Stimulated activated CD8-positive, alpha-beta memory T cell treated with anti-CD3 and anti-CD28 coated beads, Interleukin-12 subunit alpha, Interleukin-12 subunit beta, amount 100 ng/mL, for 1 hour (primary cell): ENCODE measurements around the gene TEDC2.
"Not testable (repeated sequence)": the region's sequence is repeated elsewhere in the genome, so short reads cannot be mapped to it uniquely, and the experiment has no call there.

Source experiments
- DNase-seq: peaks from one replicate; pipeline ENCODE4 v3.0.0-alpha.2; 2020; ENCODE audit warnings: low read depth

TEDC2 gene

DNA sequence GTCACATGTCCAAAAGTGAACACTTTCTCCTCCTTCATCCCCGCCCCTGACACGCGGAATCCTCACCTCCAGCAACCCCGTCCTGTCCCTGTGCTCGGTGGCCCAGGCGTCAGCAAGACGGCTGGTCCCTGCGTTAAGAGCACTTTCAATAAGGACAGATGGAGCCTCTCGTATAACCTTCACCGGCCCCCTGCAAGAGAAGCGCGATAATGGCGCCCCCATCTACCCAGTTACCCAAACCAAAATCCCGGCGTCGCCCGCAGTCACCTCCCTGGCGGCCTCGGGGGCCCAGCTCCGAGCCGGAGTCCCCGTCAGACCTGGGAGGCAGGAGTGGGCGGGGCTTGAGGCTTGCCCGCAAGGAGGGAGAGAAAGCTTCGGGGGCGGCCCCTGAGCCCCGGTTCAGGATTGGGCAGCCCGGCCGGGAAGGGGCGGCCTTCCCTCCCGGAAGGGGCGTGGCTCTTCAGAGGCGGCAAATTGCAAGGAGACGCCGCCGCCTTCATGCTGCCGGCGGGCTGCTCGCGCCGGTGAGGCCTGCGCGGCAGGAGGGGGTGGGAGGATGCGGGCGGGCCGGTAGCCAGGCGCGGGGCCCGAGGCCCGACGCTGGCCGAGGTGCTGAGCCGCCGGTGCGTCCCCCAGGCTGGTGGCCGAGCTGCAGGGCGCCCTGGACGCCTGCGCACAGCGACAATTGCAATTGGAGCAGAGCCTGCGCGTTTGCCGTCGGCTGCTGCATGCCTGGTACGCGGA, at the start of gene TEDC2:
TEDC2 (plus strand) TSS at position 463 of the 744 bp plus-strand sequence; CDS start at position 499, 36 bp downstream.
- DNase-seq = peak; percentile 94

DNA sequence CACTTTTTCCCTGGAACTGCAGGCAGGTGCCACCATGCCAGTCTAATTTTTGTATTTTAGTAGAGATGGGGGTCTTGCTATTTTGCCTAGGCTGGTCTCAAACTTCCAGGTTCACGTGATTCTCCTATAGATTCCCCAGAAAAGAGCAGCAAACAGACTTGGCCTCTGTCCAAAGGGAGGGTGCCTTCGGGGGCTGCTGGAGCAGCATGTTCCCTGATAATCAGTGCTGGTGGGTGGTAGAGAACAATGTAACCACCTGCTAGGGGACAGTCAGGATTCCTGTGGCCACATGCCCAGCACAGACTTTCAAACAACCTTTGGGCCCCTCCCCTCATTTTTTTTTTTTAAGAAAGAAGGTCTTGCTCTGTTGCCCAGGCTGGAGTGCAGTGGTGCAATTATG, 44.8 kb upstream of the TEDC2 start:
- no peak for DNase-seq

GRCh38 chr16:2420035-2420434, 39.9 kb upstream of the TEDC2 start:
- DNase-seq = no peak

DNA sequence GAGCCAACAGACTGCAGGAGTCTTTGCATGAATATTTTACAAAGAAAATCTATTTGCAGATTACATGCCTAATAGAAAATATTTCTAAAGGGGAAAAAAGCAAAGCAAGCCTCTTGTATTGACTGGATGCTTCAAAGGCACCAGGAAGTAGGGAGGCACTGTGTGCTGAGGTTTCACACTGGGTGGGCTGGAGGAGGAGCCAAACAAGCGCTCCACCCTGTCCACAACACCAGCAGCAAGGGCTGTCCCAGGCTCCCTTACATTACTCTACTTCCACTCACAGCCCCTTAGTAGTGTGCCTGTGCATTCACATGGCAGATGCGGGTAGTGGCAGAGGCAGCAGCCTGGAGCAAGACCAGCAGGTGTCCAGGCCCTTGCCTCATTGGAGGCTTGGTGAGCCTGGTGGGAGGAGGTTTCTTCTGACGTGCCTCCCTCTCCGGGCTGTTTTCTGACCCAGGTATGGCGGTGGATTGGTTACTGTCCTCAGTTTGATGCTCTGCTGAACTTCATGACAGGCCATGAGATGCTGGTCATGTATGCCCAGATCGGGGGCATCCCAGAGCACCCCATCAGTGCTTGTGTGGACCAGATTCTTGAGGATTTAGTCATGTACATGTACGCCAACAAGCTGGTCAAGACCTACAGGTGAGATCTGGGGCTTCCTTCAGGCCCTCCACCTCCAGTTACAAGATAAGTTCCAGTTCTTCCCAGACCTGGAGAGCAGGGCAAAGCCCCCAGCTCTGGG, 37.6 kb upstream of the TEDC2 start:
- no peak for DNase-seq

DNA sequence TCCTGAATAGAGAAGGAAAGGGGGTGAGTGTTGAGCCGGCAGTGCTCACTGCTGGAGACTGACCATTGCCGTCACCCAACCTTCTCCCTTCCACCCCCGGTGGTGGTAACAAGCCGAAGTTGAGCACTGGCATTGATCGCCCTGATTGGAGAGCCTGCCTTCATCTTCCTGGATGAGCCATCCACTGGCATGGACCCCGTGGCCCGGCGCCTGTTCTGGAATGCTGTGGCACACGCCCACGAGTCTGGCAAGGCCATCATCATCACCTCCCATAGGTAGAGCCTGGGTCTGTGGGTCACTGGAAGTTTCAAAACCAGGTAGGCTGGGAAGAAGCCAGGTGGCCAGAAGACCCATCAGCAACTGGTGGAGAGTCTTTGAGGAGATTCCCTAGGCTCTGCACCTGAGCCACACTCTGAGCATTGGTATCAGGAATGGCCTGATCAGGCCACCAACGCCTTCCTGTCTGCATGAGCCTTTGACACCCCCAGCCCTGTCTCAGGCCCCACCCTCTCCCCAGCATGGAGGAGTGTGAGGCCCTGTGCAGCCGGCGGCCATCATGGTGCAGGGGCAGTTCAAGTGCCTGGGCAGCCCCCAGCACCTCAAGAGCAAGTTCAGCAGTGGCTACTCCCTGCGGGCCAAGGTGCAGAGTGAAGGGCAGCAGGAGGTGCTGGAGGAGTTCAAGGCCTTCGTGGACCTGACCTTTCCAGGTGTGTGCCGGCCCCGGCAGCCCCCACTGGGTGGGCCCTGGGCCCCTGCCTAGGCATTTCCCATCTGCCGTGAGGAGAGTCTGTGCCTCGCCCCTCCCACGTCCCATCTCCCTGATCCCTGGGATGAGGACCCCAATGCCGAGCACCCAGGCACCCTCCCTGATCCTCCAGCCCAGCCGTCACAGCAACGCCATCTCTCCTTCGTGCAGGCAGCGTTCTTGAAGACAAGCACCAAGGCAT, 35.6 kb upstream of the TEDC2 start:
- DNase-seq = no peak

- DNase-seq = no peak
These were observed 34.8 kb upstream of the TEDC2 start for GRCh38 chr16:2425008-2425518.

DNA sequence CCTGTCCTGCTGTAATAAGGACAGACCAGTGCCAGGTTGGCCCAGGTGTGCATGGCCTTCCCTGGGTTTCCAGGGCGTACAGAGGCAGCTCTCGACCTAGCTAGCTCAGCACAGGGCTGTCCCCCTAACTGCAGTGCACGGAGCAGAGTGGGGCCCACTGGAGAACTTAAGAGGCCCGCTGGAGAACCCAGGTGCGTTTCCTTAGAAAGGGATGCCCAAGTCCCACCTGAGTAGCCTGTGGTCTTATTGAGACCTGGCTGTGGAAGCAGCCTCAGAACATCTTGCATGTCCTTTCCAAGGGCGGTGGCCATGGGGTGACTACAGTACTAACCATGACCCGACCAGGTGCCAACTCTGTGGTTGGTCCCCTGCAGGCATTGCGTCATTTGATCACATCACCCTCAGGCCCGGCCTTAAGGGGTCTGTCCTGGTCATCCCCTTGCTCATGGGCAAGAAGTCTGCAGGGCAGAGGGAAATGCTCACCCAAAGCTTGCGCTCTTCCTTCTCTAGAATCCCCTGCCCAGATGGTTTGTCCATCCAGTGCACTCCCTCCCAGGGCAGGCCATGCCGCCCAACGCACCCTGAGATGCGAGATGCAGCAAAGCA, 34.0 kb upstream of the TEDC2 start:
- no peak for DNase-seq

DNA sequence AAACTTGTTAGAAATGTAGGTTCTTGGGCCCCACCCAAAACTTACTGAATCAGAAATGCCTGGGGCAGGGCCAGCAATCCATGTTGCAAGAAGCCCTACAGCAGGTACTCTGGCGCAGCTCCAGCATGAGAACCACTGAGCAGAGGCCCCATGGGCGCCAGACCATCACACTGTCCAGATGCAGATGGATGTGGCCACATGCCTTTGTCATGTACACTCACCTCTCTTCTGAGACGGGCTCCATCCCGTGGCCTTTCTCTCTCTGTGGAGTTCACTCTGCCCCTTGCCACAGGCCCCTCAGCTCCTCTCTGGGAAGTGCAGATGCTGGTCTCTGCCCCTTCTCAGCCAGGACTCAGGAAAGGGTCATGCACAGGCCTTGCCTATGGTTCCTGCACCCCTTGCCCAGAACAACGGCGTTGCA, 33.0 kb upstream of the TEDC2 start:
- DNase-seq = no peak

DNA sequence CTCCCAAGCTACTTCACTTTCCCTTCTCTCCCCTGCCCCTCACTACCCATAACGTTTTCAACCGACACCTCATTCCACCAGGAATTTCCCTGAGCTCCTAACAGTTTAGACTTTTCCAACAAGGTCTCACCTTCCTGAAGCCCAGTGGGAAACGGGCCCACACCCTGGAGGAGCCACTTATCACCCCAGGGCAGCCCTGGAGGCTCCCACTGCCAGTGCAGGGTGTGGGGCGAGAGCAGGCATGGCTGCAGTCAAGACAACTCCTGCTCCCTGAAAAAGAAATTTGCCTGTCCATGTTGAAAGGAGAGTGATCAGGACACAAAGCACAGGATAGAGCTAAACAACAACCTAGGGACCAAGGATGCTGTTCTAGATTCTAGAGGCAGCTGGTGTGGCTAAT, 32.4 kb upstream of the TEDC2 start:
- no peak for DNase-seq

GRCh38 chr16:2428051-2428783, 31.7 kb upstream of the TEDC2 start:
- no peak for DNase-seq

GRCh38 chr16:2428784-2429033, 31.2 kb upstream of the TEDC2 start:
- DNase-seq = no peak

DNA sequence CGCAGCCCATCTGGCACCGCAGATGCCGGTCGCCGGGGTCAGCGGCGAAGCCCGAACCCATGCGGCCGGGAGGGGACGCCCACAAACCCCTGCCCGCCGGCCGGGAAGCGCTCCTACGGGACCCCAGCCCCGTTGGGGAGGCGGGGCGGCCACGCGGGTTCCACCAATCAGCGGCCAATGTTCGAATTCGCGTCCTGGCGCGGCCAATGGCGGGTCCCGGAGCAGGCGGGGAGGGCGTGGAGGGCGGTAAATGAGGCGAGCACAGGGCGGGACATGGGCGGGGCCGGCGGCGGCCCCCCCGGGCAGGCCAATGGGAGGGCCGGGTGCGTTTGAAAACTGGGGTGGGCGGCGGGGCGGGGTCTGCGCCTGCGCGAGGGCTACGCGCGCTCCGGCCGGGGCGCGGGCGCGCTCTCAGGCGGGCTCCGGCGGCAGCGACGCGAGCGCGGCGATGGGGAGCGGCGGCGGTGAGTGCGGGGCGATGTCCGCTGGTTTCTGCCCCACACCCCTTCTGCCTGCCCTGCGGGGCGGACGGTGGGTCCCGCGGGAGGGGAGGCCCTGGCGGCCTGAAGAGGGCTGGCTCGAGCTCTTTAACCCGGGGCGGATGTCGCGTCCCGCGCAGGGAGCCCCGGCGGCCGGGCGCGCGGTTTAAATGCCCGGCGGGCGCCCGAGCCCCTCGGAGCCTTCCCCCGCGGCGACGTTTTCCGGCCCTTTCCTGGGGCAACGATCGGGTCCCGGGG, 30.7 kb upstream of the TEDC2 start, which contains the start of gene CCNF:
CCNF (plus strand) TSS at position 414 of the 737 bp plus-strand sequence; CDS start at position 449, 35 bp downstream.
- DNase-seq = peak; percentile 95

DNA sequence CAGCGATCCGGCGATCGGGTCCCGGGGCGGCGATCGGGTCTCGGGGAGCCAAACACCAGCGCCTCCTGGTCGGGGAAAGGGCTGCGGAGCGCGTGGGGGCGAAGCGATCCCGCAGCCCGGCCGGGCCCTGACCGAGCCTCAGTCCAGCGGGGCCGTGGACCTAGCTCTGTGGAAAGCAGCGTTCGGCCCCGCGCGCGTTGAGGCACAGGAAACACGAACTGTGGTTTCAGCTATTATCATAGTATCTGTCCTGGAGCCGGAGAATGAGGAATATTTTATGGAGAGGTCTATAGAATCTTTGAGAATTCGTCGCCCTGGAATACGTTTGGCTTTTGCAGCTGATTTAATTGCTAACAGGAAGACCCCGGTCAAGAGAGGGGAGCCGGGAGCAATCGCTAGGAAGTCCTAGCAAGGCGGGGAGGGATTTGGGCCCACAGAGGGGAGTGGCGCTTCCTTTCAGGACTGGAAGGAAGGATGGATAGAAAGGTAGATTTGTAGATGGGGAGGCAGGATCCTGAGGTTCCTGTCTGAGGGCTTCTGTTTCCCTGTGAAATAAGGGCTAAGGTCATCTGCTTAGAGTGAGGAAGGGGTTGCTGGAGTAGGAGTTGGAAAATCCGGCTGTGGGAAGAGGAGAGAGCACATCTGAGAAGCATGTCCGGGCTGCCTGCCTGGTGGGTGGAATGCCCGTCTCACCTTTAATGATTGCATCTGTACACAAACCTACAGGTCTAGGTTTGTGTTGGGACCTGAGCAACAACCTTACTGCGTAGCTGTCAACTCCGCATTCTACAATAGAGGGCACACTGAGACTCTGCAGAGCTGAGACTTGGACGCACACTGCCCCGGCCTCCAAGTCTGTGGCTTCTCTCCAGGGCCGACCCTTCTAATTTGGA, 29.9 kb upstream of the TEDC2 start:
- DNase-seq = no peak

GRCh38 chr16:2432286-2432685, 27.6 kb upstream of the TEDC2 start:
- no peak for DNase-seq

GRCh38 chr16:2432801-2433505, 27.0 kb upstream of the TEDC2 start:
- no peak for DNase-seq

DNA sequence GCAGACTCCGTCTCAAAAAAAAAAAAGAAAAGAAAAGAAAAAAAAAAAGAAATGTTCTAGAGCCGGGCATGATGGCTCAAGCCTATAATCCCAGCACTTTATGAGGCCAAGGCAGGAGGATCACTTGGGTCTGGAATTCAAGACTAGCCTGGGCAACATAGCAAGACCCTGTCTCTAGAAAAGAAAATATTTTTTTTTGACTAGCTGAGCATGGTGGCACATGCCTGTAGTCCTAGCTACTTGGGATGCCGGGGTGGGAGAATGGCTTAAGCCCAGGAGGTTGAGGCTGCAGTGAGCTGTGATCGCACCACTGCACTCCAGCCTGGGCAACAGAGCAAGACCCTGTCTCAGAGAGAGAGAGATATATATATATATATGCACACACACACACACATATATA, 24.7 kb upstream of the TEDC2 start:
- not testable (repeated sequence) for DNase-seq

GRCh38 chr16:2436110-2436509, 23.8 kb upstream of the TEDC2 start:
- DNase-seq = no peak

- no peak for DNase-seq
These were observed 22.7 kb upstream of the TEDC2 start for GRCh38 chr16:2437032-2437790.
